ENCODE results near the gene BDH1. TPM values are rescaled to one million over a fixed set of nuclear protein-coding genes. Genes with fewer than 3 reads are reported as not detected.

BDH1 gene
- polyA plus RNA-seq, 1 donor from 2014 or later = 12.9 TPM

DNA sequence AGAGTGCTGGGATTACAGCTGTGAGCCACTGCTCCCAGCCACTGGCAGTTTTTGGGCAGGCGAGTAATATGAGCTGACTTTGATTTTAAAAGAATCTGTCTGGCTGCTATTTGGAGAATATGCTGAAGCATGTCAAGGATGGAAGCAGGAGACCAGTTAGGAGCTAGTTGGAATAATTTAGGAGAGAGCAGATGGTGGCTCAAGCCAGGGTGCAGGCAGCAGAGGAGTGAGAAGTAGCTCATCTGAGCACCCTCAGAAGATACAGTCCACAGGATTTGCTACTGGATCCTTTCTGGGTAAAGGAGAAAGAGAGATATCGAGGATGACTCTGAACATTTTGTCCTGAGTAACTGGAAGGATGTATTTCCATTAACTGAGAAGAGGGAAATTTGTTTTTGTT, 30.4 kb upstream of the BDH1 start:
- no peak overlapping the region for H3K4me2 ChIP-seq (ENCODE audit: low read length)
- H3K36me3 ChIP-seq (ENCODE audit: insufficient read depth, low read length) = no peaks in the 10 kb centered on the region
- no peak overlapping the region for H2AFZ ChIP-seq (ENCODE audit: low read depth, low read length)
- no peaks in the 10 kb centered on the region for H4K20me1 ChIP-seq (ENCODE audit: insufficient read depth)
- no peaks in the 10 kb centered on the region for H3K9me3 ChIP-seq (ENCODE audit: low read length)
- no peak overlapping the region for H3K27ac ChIP-seq (ENCODE audit: low read length)
- no peaks in the 10 kb centered on the region for H3K79me2 ChIP-seq (replicated peaks; ENCODE audit: insufficient read depth, low read length)
- no peak overlapping the region for H3K9ac ChIP-seq (ENCODE audit: low read length)
- no peaks in the 10 kb centered on the region for H3K9me2 ChIP-seq (ENCODE audit: insufficient read depth, low read length)
- TF ChIP-seq TAF1 (IDR thresholded peaks at IDR 0.05; ENCODE audit: low read depth) = no peak
- TF ChIP-seq SMC3 (conservative IDR thresholded peaks at IDR 0.05; ENCODE audit: poor library complexity) = no peak
- no peak for TF ChIP-seq REST (IDR thresholded peaks at IDR 0.05; ENCODE audit: borderline replicate concordance)
- no peak for TF ChIP-seq MXI1 (conservative IDR thresholded peaks at IDR 0.05; ENCODE audit: poor library complexity, severe bottlenecking)
- TF ChIP-seq POLR2AphosphoS5 (IDR thresholded peaks at IDR 0.05) = no peak
- H3F3A ChIP-seq (ENCODE audit: insufficient read depth, low read length, poor library complexity, severe bottlenecking) = no peaks in the 10 kb centered on the region
- H3K27me3 ChIP-seq (ENCODE audit: insufficient read depth, low read depth, low read length) = no peaks in the 10 kb centered on the region
- no peak overlapping the region for H3K4me3 ChIP-seq (ENCODE audit: low read length)

DNA sequence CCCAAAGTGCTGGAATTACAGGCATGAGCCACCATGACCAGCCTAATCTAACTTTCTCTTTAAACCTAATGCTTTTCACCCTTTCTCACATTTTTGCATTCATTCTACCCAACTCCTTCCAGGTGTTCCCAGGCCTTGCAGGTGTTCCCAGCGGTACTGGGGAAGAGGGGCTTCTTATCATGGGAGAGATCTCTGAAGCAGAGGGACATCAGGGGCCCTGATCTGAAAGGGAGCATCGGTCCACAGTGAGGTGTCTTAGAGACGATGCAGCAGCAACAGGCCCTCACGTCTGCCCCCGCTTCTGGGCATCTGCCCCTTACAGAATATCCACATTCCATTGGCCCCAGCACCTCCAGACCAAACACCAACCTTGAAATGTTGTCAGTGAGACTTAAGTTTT, 29.0 kb upstream of the BDH1 start:
- no peaks in the 10 kb centered on the region for H3K9me2 ChIP-seq (ENCODE audit: insufficient read depth, low read length)
- no peaks in the 10 kb centered on the region for H4K20me1 ChIP-seq (ENCODE audit: insufficient read depth)
- H3K27me3 ChIP-seq (ENCODE audit: insufficient read depth, low read depth, low read length) = no peaks in the 10 kb centered on the region
- H3K9ac ChIP-seq (ENCODE audit: low read length) = no peak overlapping the region
- H3K36me3 ChIP-seq (ENCODE audit: insufficient read depth, low read length) = no peaks in the 10 kb centered on the region
- H3K4me2 ChIP-seq (ENCODE audit: low read length) = no peak overlapping the region
- no peak overlapping the region for H2AFZ ChIP-seq (ENCODE audit: low read depth, low read length)
- H3K79me2 ChIP-seq (replicated peaks; ENCODE audit: insufficient read depth, low read length) = no peaks in the 10 kb centered on the region
- H3K9me3 ChIP-seq (ENCODE audit: low read length) = no peaks in the 10 kb centered on the region
- no peak overlapping the region for H3K27ac ChIP-seq (ENCODE audit: low read length)
- no peak overlapping the region for H3K4me3 ChIP-seq (ENCODE audit: low read length)
- no peaks in the 10 kb centered on the region for H3F3A ChIP-seq (ENCODE audit: insufficient read depth, low read length, poor library complexity, severe bottlenecking)
- TF ChIP-seq EZH2 (IDR thresholded peaks at IDR 0.05; ENCODE audit: borderline replicate concordance, insufficient read depth, low read length, poor library complexity, severe bottlenecking) (no peak), RAD21 (conservative IDR thresholded peaks at IDR 0.05) (no peak), TAF1 (IDR thresholded peaks at IDR 0.05; ENCODE audit: low read depth) (no peak), EP300 (conservative IDR thresholded peaks at IDR 0.05; ENCODE audit: poor library complexity, severe bottlenecking) (no peak), MXI1 (conservative IDR thresholded peaks at IDR 0.05; ENCODE audit: poor library complexity, severe bottlenecking) (no peak), POLR2AphosphoS5 (IDR thresholded peaks at IDR 0.05) (no peak), REST (IDR thresholded peaks at IDR 0.05; ENCODE audit: borderline replicate concordance) (no peak), SMC3 (conservative IDR thresholded peaks at IDR 0.05; ENCODE audit: poor library complexity) (no peak), CTCF (IDR thresholded peaks at IDR 0.05; ENCODE audit: poor library complexity, severe bottlenecking) (no peak)
